Calu3 (cell line): ENCODE data around the gene NID2. TPM values are rescaled to one million over a fixed set of nuclear protein-coding genes. Genes with fewer than 3 reads are reported as not detected.

Experiments used
- BruUV-seq: library from RNA; stranded (reverse); fragments of 400-500 nt; replicated peaks from 2 replicates; lab custom pipeline; 2021; lab: Mats Ljungman, UMichigan
- CTCF ChIA-PET: fragments of 300-600 bp; sonication (Branson Sonifier 250); formaldehyde crosslinking; loops from one replicate; lab custom pipeline; 2022; ENCODE audit warnings: antibody characterized with exemption; lab: Charles Lee
- DNase-seq: peaks from one replicate; pipeline ENCODE4 v3.0.0; 2022
- H3K27ac Mint-ChIP-seq: one replicate; pipeline ENCODE4 v1.8.0; 2022; ENCODE audit warnings: mixed read lengths; ENCODE audit not compliant: unreplicated experiment
- H3K27me3 Mint-ChIP-seq: one replicate; pipeline ENCODE4 v1.8.0; 2022; ENCODE audit warnings: mixed read lengths; ENCODE audit not compliant: unreplicated experiment
- H3K36me3 Mint-ChIP-seq: one replicate; pipeline ENCODE4 v1.8.0; 2022; ENCODE audit warnings: mild to moderate bottlenecking, moderate library complexity, mixed read lengths; ENCODE audit not compliant: insufficient read depth, unreplicated experiment
- H3K4me1 Mint-ChIP-seq: one replicate; pipeline ENCODE4 v1.8.0; 2022; ENCODE audit warnings: mild to moderate bottlenecking, low read depth, mixed read lengths; ENCODE audit not compliant: unreplicated experiment
- H3K4me3 Mint-ChIP-seq: one replicate; pipeline ENCODE4 v1.8.0; 2022; ENCODE audit warnings: mild to moderate bottlenecking, low read depth, moderate library complexity, mixed read lengths; ENCODE audit not compliant: unreplicated experiment
- H3K9me3 Mint-ChIP-seq: one replicate; pipeline ENCODE4 v1.8.0; 2022; ENCODE audit warnings: low read depth, mixed read lengths; ENCODE audit not compliant: unreplicated experiment
- intact Hi-C: fragments of 100-400 bp; cut with micrococcal nuclease; formaldehyde crosslinking; loops from one replicate; pipeline ENCODE4 v1.10.0; 2022; ENCODE audit not compliant: unreplicated experiment
- total RNA-seq: library from RNA; stranded (reverse); gene quantifications from 2 replicates; pipeline ENCODE4 v1.2.3, GENCODE V29; 2022
- TF ChIP-seq, protein P1 (sequence below): fragments of 200-600 bp; IDR thresholded peaks from one replicate; pipeline ENCODE4 v1.8.0; 2022; ENCODE audit warnings: antibody characterized with exemption; ENCODE audit not compliant: unreplicated experiment

NID2 gene
- total RNA-seq, 1 experiment from 2014 or later = not detected

DNA sequence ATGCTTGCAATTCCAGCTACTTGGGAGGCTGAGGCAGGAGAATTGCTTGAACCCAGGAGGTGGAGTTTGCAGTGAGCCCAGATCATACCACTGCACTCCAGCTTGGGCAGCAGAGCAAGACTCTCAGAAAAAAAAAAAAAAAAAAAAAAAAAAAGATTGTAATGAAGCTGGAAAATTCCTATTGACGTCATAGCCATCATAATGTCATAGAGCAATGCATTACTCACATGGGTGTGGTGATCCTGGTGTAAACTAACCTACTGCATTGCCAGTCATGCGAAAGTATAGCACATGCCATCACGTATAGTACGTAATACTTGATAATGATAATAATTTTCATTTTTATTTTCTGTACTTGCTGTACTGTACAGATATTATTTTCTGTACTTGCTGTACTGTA, 42.7 kb upstream of the NID2 start:
- TF ChIP-seq, protein P1, sequence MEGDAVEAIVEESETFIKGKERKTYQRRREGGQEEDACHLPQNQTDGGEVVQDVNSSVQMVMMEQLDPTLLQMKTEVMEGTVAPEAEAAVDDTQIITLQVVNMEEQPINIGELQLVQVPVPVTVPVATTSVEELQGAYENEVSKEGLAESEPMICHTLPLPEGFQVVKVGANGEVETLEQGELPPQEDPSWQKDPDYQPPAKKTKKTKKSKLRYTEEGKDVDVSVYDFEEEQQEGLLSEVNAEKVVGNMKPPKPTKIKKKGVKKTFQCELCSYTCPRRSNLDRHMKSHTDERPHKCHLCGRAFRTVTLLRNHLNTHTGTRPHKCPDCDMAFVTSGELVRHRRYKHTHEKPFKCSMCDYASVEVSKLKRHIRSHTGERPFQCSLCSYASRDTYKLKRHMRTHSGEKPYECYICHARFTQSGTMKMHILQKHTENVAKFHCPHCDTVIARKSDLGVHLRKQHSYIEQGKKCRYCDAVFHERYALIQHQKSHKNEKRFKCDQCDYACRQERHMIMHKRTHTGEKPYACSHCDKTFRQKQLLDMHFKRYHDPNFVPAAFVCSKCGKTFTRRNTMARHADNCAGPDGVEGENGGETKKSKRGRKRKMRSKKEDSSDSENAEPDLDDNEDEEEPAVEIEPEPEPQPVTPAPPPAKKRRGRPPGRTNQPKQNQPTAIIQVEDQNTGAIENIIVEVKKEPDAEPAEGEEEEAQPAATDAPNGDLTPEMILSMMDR = no peak
- peaks cover 4% of the 10 kb centered on the region for H3K27me3 Mint-ChIP-seq
- no peaks in the 10 kb centered on the region for H3K4me1 Mint-ChIP-seq
- no peak overlapping the region for H3K27ac Mint-ChIP-seq
- peaks cover 4% of the 10 kb centered on the region for H3K9me3 Mint-ChIP-seq
- H3K36me3 Mint-ChIP-seq = no peaks in the 10 kb centered on the region
- DNase-seq = no peak
- intact Hi-C loops = no loop called here
- H3K4me3 Mint-ChIP-seq = no peak overlapping the region
- BruUV-seq = no TSS peak
- CTCF ChIA-PET = no interaction called here

DNA sequence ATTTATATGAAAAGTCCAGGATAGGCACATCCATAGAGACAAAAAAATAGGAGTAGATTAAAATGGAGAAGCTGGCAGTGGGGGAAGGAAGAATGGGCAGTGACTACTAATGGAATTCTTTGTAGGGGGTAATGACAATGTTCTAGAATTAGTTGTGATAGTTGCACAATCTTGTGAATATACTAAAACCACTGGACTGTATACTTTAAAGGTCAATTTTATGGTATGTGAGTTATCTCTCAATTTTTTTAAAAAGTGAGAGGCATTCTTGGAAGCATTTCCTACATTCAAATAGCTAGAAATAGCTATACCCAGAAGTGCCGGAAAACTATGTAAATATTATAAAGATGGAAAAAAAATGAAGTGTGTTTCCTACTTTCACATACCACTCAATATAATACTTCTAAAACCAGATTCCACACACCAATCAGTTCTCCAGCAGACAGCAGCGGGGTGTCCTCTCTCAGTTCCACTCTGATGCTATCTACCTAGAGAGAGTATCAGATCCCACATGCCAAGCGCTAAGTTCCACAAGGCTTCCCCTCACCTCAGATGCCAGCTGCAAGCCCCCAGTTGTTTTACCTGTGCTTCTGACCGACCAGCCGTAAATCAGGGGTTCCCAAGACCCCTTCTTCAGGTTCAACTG, 41.7 kb upstream of the NID2 start:
- no TSS peak for BruUV-seq
- TF ChIP-seq, protein P1 = no peak
- H3K36me3 Mint-ChIP-seq = no peaks in the 10 kb centered on the region
- H3K9me3 Mint-ChIP-seq = peaks cover 4% of the 10 kb centered on the region
- no peak overlapping the region for H3K27ac Mint-ChIP-seq
- no peaks in the 10 kb centered on the region for H3K27me3 Mint-ChIP-seq
- H3K4me3 Mint-ChIP-seq = no peak overlapping the region
- H3K4me1 Mint-ChIP-seq = no peaks in the 10 kb centered on the region
- intact Hi-C loops = no loop called here
- CTCF ChIA-PET = no interaction called here
- DNase-seq = no peak

DNA sequence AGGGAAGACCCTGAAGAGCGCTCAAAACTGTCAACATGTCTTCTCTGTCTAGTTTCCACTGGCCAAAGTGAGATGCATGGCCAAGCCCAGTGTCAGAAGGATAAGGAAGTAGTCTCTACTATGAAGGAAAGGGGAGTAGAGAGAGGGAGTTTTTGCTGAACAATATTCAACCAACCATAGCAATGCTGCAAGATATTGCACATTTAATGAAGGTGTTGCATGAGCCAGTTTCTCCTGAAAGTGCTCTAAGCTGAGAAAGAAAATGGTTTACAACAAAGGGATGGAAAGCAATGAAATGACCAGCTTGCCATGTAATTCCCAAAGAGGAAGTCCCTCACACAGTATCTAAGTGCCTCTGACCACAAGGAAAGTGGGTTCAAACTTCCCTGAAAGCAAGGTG, 40.0 kb upstream of the NID2 start:
- no peaks in the 10 kb centered on the region for H3K27me3 Mint-ChIP-seq
- TF ChIP-seq, protein P1 = no peak
- CTCF ChIA-PET = no interaction called here
- BruUV-seq = no TSS peak
- no peaks in the 10 kb centered on the region for H3K36me3 Mint-ChIP-seq
- H3K27ac Mint-ChIP-seq = no peak overlapping the region
- no peaks in the 10 kb centered on the region for H3K4me1 Mint-ChIP-seq
- no peak for DNase-seq
- intact Hi-C loops = no loop called here
- H3K4me3 Mint-ChIP-seq = no peak overlapping the region
- peaks cover 4% of the 10 kb centered on the region for H3K9me3 Mint-ChIP-seq

DNA sequence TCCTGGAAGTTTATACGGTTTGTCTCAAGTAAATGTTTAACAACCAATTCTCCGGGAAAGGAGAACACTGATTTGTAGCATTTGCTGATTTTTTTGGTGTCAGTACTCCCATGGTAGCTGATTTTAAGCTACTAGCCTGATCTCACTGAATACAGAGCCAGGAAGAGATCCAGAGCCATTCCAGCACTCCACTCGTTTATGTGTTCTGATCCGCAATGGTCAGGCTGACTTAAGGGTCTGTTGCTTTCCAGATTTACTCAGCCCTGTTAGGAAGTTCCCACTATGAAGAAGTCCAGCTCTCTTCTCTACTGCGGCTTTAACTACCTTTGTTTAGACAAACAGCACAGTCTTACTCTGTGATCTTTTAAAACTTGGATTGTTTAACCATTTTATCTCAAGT, 38.0 kb upstream of the NID2 start:
- no peak overlapping the region for H3K4me3 Mint-ChIP-seq
- intact Hi-C loops = no loop called here
- DNase-seq = no peak

More for the DNA sequence above, 38.0 kb upstream of the NID2 start:
- no peaks in the 10 kb centered on the region for H3K4me1 Mint-ChIP-seq
- no peak overlapping the region for H3K27ac Mint-ChIP-seq
- TF ChIP-seq, protein P1 = no peak
- BruUV-seq = no TSS peak
- H3K27me3 Mint-ChIP-seq = peaks cover 14% of the 10 kb centered on the region
- H3K9me3 Mint-ChIP-seq = no peaks in the 10 kb centered on the region
- H3K36me3 Mint-ChIP-seq = no peaks in the 10 kb centered on the region
- CTCF ChIA-PET = interaction anchor here (0.6 kb wide), 1 partner anchor 351 kb away, joined by 4 read pairs; no protein-coding TSS in a partner anchor
